Type B pancreatic cell (in vitro differentiated cells): Measurements from ENCODE around the gene APLN. TPM values are rescaled to one million over a fixed set of nuclear protein-coding genes. Genes with fewer than 3 reads are reported as not detected.

ENCODE experiments used
- DNase-seq: peaks from one replicate; pipeline ENCODE4 v3.0.0; 2021; ENCODE audit warnings: mixed read lengths; ENCODE audit not compliant: unreplicated experiment; ENCODE audit errors: extremely low spot score
- H3K27ac Mint-ChIP-seq: 2 replicates; pipeline ENCODE4 v1.8.0; 2021; ENCODE audit warnings: mild to moderate bottlenecking, mixed read lengths
- H3K27me3 Mint-ChIP-seq: 2 replicates; pipeline ENCODE4 v1.8.0; 2021; ENCODE audit warnings: mixed read lengths
- H3K36me3 Mint-ChIP-seq: 2 replicates; pipeline ENCODE4 v1.8.0; 2021; ENCODE audit warnings: mixed read lengths
- H3K4me1 Mint-ChIP-seq: one replicate; pipeline ENCODE4 v1.8.0; 2021; ENCODE audit warnings: mixed read lengths; ENCODE audit not compliant: unreplicated experiment
- H3K4me3 Mint-ChIP-seq: 2 replicates; pipeline ENCODE4 v1.8.0; 2021; ENCODE audit warnings: mild to moderate bottlenecking, mixed read lengths
- H3K9me3 Mint-ChIP-seq: 2 replicates; pipeline ENCODE4 v1.8.0; 2021; ENCODE audit warnings: mixed read lengths
- CTCF ChIP-seq: fragments of 200-600 bp; sonication (generic); conservative IDR thresholded peaks from 2 replicates; pipeline ENCODE4 v1.5.0; 2021; ENCODE audit warnings: antibody characterized with exemption, mild to moderate bottlenecking
- total RNA-seq: library from RNA; stranded (reverse); gene quantifications from 2 replicates; pipeline ENCODE4 v1.2.1, GENCODE V29; 2021; ENCODE audit warnings: low replicate concordance

Gene APLN
- total RNA-seq, 1 donor from 2014 or later: 1.2 TPM

- no peak overlapping the region for H3K4me3 Mint-ChIP-seq
- no peaks in the 10 kb centered on the region for H3K27me3 Mint-ChIP-seq
- H3K27ac Mint-ChIP-seq: no peak overlapping the region
Measured at GRCh38 chrX:129640737-129641136, 14.0 kb downstream of the APLN start.

GRCh38 chrX:129638917-129639316 lies 15.8 kb downstream of the APLN start:
- Mint-ChIP-seq H3K27ac (no peak overlapping the region), H3K27me3 (no peaks in the 10 kb centered on the region)

More at GRCh38 chrX:129640737-129641136, 14.0 kb downstream of the APLN start:
- Mint-ChIP-seq H3K36me3 (no peaks in the 10 kb centered on the region), H3K9me3 (peaks cover 3% of the 10 kb centered on the region), H3K4me1 (peaks cover 5% of the 10 kb centered on the region)
- no peak for TF ChIP-seq CTCF
- no peak for DNase-seq

GRCh38 chrX:129637217-129638109 lies 17.3 kb downstream of the APLN start:
- H3K36me3 Mint-ChIP-seq: no peaks in the 10 kb centered on the region
- no peaks in the 10 kb centered on the region for H3K27me3 Mint-ChIP-seq
- H3K27ac Mint-ChIP-seq: no peak overlapping the region
- peaks cover 5% of the 10 kb centered on the region for H3K4me1 Mint-ChIP-seq
- DNase-seq: peak; percentile 79
- no peak overlapping the region for H3K4me3 Mint-ChIP-seq
- H3K9me3 Mint-ChIP-seq: peaks cover 3% of the 10 kb centered on the region
- TF ChIP-seq CTCF: peak; percentile 95

More at GRCh38 chrX:129638917-129639316, 15.8 kb downstream of the APLN start:
- no peak for TF ChIP-seq CTCF
- Mint-ChIP-seq H3K4me3 (no peak overlapping the region), H3K9me3 (peaks cover 3% of the 10 kb centered on the region), H3K36me3 (no peaks in the 10 kb centered on the region), H3K4me1 (peaks cover 9% of the 10 kb centered on the region)
- no peak for DNase-seq

- Mint-ChIP-seq H3K4me3 (no peak overlapping the region), H3K27me3 (no peaks in the 10 kb centered on the region), H3K4me1 (peaks cover 5% of the 10 kb centered on the region), H3K27ac (no peak overlapping the region), H3K36me3 (no peaks in the 10 kb centered on the region), H3K9me3 (peaks cover 11% of the 10 kb centered on the region)
- no peak for DNase-seq
- no peak for TF ChIP-seq CTCF
Measured at GRCh38 chrX:129636175-129636681, 18.5 kb downstream of the APLN start.

GRCh38 chrX:129634541-129634940 lies 20.2 kb downstream of the APLN start:
- H3K9me3 Mint-ChIP-seq: peaks cover 8% of the 10 kb centered on the region
- DNase-seq: no peak
- no peaks in the 10 kb centered on the region for H3K36me3 Mint-ChIP-seq
- no peaks in the 10 kb centered on the region for H3K27me3 Mint-ChIP-seq
- no peak overlapping the region for H3K4me3 Mint-ChIP-seq
- no peak overlapping the region for H3K27ac Mint-ChIP-seq
- TF ChIP-seq CTCF: no peak
- H3K4me1 Mint-ChIP-seq: peaks cover 5% of the 10 kb centered on the region
